Hepatocyte (in vitro differentiated cells): ENCODE results near the gene GPC2.

Experiments
- EZH2phosphoT487 ChIP-seq: fragments of 200-600 bp; sonication (generic); IDR thresholded peaks from one replicate; pipeline ENCODE4 v1.6.1; 2018; ENCODE audit warnings: antibody characterized with exemption, mild to moderate bottlenecking, low read depth, moderate library complexity; ENCODE audit not compliant: unreplicated experiment, severe bottlenecking
- TF ChIP-seq, protein P1 (sequence below): fragments of 200-600 bp; sonication (generic); IDR thresholded peaks from 2 replicates; pipeline ENCODE4 v1.5.1; 2016; ENCODE audit warnings: antibody characterized with exemption, mild to moderate bottlenecking; ENCODE audit not compliant: poor library complexity

DNA sequence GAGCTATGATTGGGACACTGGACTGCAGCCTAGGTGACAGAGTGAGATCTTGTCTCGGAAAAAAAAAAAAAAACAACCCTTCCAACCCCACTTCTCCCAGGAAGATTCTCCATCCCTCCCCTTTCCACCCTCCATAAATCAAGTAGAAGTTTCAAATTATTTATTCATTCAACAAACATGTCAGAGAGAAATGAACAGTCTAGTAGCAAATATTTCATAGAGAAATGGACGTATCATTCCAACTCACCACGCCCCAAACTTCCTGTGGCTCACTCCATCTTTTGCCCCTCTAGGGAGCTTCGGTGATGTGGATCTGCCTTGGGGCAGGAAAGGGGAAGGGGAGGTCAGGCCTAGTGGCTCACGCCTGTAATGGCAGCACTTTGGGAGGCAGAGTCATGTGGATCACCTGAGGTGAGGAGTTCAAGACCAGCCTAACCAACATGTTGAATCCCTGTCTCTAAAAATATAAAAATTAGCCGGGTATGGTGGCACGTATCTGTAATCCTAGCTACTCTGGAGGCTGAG is 18.0 kb downstream of the GPC2 start:
- TF ChIP-seq, protein P1, sequence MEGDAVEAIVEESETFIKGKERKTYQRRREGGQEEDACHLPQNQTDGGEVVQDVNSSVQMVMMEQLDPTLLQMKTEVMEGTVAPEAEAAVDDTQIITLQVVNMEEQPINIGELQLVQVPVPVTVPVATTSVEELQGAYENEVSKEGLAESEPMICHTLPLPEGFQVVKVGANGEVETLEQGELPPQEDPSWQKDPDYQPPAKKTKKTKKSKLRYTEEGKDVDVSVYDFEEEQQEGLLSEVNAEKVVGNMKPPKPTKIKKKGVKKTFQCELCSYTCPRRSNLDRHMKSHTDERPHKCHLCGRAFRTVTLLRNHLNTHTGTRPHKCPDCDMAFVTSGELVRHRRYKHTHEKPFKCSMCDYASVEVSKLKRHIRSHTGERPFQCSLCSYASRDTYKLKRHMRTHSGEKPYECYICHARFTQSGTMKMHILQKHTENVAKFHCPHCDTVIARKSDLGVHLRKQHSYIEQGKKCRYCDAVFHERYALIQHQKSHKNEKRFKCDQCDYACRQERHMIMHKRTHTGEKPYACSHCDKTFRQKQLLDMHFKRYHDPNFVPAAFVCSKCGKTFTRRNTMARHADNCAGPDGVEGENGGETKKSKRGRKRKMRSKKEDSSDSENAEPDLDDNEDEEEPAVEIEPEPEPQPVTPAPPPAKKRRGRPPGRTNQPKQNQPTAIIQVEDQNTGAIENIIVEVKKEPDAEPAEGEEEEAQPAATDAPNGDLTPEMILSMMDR = no peak
- TF ChIP-seq EZH2phosphoT487 = no peak
